HG03139 (cell line): ENCODE data around the gene BCAP29.

Experiments used
- ATAC-seq: cut with Tn5 transposase; IDR thresholded peaks from one replicate; pipeline ENCODE4 v1.9.1; 2021; ENCODE audit not compliant: unreplicated experiment

BCAP29 gene

DNA sequence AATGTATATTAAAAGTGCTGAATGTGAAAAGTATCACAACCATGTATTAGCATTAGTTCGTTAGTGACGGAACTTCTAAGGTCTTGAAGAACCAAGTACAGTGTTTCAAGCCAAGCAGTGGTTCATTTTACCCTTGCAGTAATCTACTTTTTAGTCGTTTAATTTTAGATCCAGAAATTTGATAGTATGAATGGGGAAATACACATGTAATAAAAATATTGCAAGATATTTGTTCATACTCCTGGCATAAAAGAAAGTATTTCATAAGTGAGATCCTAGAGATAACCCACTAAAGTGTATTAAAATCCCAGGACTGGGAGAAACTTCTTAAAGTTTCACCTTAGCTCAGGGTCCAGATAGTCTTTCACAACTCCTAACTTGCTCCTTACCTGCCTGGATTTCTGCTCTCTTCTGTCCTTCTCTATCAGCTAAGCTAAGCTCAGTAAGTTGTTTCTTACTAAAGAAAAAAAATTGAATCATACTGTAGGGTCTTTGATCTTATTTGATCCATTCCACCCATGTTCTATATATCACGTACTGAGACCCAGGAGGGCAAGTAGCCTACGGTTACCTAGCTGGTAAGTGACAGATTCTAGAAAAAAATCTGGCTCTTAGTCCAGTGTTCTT, 1.5 kb downstream of the BCAP29 start:
- no peak for ATAC-seq

DNA sequence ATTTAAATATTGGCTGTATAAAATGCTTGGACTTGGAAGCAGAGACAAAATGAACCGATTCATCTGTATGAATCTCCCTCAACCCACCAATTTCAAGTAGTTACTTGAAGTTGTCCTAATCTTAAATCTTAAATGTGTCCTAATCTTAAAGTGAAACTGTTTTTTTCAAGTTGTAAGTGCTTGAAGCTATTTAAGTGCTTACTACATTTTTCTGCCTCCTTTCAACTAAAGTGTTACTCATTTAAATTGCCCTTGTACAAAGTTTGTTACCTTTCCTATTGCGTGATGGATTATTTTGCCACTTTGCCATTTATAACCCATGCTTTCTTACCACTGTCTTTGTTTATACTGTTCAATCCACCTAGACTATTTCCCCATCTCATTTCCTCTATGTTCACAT, 2.8 kb downstream of the BCAP29 start:
- no peak for ATAC-seq

DNA sequence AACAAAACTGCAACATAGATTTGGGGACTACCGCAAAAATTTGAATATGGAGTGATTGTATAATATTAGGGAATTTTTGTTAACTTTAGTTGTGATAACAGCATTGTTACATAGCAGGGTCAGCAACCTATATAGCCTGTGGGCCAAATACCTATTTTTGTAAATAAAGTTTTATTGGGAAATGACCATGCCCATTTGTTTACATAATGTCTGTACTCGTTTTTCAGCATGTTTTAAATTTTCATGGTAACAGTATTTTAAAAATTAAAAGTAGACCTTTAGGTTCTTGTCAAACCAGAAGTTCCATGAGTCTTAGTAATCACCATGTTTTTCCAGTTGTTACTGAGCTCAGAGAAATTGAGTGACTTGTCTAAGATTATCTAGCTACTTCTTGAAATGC, 4.7 kb downstream of the BCAP29 start:
- ATAC-seq, result no peak

DNA sequence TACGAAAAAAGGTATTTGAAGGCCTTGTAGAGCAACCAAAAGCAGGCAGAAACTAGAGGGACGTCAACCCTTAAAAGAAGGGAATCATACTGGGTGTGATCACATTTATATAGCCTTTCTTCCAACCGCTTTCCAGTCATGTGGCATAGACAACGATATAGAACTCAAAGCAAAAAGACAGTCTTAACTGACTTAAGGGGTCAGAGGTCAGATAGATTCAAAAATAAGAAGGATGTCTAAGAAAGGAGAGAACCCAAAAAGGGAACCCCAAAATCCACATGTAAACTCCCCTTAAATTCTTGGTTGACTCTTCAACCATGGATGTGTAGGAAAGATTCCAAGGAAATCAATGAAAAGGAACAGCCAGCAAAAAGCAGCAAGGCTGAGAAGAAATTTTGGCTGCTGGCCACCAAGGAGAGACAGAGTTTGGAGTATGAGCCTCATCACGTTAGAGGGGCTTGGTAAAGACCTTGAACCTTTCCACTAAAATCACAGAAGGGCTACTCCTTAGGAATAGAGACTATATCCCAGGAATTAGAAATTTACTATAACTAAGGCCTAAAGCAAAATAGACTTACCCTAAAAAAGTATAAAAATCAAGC, 8.6 kb downstream of the BCAP29 start:
- no peak for ATAC-seq

DNA sequence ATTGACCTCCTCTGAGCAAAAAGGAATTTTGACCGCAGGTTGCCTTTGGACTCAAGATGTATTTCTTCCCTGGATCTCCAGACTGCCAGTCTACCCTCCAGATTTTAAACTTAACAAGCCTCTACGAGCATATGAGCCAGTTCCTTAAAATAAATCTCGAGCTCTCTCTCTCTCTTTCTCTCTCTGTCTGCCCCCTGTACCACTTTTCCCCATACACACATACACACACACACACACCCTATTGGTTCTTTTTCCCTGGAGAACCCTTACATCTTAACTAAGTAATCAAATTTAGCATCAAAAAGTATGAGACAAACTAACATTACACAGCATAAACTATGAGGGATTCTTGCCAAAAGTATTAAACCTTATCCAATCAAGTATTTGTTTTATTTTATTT, 11.4 kb downstream of the BCAP29 start:
- no peak for ATAC-seq

DNA sequence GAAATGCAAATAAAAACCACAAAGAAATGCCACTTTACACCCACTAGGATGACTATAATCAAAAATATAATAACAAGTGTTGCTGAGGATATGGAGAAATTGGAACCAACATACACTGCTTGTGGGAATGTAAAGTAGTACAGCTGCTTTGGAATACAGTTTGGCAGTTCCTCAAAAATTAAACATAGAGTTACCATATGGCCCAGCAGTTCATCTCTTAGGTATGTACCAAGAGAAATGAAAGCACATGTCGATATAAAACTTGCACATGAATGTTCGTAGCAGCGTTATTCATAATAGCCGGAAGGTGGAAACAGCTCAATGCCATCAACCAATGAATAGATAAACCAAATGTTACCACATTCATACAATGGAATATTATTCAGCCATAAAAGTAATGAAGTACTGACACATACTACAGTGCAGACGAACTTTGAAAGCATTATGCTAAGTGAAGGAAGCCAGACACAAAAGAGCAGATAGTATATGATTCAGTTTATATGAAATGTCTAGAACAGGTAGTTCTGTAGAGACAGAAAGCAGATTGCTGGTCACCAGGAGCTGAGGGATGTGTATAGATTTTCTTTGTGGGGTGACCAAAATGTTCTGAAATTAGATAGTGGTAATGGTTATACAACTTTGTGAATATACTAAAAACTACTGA, 12.4 kb downstream of the BCAP29 start:
- no peak for ATAC-seq

DNA sequence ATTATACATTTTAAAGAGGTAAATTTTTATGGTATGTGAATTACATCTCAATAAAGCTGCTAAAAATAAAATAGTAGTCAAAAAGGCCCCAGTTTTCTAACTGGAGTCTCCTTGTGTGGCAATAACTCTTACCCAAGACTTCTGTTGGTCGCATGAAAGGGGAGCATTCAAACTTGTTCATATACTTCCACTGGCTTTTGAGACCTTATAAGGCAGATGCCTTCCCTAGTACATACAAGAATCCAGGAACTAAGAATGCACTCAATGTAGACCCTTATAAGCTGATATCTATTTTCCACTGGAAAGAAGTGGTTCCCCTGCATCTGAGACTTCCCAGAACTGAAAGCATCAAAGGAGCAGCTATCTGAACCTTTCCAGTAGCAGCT, 13.0 kb downstream of the BCAP29 start:
- no peak for ATAC-seq

DNA sequence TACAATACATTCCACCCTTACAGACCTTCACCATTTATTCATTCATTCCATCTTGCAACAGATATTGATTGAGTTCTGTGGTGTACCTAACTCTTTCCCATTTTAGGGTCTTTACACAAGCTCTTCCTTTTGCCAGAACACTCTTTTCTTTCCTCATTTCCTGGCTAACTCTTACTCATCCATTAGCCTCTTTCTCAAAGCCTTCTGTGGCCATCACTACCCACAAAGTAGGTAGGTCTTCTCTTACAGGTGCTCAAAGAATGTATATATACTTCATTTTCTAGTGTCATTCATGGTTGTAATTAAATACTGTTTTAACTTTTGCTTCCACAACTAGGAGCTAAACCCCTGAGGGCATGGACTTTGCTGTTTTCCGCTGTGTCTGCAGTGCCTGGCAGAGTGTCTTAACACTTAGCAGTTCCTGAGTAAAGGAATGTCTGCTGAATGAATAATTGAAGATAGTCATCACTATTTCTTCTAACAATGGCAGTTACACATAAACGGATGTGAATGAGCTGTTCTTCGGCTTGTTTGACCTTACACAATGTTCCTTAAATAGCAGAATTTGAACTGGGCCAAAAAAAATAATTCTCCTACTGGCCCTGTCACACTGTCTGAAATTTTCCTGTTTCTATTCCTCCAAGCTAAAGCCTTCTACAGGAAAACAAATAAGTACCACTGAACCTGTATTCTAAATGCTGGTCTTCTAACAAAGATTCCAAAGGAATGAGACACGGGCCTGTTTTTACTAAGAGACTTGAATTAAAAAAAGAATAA, 15.1 kb downstream of the BCAP29 start:
- ATAC-seq, result no peak

DNA sequence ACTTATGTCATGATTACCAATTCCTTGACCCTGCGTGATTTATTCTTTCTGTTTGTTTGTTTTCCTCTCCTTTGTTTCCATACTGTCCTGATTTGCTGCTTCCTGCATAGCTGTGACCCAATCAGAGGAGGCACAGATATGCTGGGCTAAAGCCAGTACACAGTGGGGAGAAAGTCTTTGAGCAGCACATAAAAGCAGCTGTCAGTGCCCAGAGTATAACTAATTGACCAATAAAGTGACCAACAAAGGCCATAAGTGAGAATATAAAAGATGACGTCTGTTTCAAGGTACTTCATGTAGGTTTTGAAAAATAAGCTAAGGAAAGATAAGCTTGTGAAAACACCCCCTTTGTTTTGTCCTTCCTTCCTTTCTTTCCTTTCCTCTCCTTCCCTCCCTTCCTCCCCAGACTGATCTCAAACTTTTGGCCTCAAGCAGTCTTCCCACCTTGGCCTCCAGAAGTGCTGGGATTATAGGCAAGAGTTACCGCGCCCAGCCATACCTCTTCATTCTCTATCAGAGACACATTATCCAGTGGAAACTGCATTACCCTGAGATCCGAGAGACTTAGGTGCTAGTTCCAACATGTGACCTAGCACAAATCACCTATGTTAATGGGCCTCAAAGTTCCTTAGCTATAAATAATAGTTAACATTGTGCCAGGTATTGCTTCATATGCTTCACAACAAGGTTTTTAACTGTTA, 17.0 kb downstream of the BCAP29 start:
- ATAC-seq, result no peak

DNA sequence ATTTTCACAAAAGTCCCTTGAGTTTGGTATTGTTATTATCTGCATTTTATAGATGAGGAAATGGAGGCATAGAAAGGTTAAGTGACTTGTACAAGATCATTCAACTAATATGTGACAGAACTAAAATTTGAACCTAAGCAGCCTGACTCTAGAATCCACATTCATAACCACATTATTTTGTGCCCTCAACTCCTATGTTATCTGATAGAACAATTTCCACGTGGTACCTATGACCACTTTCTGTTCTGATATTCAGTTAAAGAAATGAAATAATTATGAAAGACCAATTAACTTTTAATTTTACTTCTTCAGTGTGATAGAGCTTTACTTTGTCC, 17.5 kb downstream of the BCAP29 start:
- ATAC-seq, result no peak

DNA sequence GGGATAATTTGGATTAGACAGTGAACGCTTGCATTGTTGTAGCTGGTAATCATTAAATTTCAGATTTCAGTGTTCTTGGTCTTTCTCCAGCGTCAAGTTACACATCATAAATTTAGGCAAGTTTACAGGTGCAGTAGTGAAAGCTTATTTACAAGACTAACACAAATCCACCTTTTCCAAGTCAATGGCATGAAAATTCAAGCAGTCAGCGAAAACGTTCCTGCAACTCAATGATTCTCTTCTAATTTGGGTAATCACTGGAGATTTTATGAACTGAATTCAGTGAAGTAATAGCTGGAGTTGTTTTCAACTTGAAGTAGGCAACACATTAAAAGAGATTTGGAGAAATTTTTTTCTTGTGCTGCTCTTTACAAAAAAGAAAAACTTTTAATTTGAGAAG, 17.9 kb downstream of the BCAP29 start:
- ATAC-seq, result no peak

DNA sequence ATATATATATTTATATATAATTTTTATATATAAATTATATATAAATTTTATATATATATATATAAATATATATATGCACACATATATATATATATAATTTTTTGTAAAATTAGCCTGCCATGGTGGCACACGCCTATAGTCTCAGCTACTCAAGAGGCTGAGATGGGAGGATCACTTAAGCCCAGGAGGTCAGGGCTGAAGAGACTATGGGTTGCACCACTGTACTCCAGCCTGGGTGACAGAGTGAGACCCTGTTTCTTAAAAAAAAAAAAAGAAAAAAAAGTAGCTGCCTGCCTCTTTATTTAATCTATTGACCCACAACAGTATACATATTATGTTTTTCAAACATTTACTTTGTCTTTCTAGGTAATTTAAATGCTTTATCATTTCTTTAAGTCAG, 19.2 kb downstream of the BCAP29 start:
- no peak for ATAC-seq

DNA sequence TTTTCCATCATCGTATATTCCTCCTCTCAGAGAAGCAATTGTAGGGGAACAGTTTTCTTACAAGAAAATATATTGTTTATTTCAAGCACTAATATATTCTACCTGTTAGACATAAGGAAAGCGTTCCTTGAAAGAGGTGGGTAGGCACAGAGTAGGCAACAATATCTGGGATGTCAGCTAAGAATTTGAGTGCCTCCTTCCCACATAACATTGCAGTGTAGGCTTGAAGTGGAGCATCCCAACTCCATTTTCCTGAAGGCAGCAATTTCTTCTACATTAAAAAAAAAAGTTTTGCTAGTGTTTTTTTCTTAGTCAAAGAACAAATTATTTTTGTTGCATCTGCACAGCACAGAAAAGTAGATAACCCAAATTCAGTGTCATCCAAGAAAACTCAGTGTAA, 20.8 kb downstream of the BCAP29 start:
- ATAC-seq, result no peak

DNA sequence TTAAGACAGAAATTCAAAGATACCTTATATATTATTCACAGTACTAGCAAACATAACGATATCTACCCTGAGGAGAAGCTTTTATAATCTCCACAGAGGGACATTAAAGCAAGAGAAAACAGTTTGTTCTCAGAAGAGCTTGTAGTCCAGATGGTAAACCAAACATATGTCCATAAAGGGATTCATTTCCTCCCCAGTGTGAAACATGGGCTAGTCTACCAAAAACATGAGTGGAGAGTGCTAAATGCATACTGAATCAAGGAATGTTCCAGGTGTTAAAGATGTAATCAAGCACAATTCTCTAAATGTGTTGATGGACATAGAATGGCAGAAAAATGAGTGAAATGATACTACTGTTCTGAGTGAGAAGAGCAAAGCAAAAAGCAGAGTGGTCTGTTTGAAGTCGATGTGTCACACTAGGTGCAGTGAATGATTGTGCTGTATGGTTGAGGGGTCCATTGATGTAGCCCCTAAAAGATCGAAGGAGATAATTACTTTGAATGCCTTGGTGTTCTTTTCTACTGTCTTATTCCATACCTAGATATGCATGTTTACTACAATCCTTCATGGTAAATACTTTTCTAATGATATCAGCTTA, 25.3 kb downstream of the BCAP29 start:
- ATAC-seq, result no peak

DNA sequence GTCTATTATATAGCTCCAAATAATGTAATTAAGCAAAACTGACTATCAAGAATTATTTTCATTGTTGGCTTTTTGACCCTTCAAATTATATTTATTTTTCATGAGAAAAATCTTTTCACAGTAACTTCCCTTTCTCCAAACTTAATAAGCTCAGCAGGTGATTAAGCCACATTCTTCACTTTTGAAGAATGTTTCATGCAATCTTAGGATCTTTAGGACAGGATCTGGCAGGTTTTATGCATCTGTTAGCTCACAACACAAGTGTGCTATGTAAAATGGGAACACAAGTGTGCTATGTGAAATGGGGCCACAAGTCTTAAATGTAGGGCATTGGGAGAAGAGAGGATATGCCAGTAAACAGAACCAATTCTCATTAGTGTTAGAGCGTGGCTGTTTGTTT, 26.3 kb downstream of the BCAP29 start:
- no peak for ATAC-seq

DNA sequence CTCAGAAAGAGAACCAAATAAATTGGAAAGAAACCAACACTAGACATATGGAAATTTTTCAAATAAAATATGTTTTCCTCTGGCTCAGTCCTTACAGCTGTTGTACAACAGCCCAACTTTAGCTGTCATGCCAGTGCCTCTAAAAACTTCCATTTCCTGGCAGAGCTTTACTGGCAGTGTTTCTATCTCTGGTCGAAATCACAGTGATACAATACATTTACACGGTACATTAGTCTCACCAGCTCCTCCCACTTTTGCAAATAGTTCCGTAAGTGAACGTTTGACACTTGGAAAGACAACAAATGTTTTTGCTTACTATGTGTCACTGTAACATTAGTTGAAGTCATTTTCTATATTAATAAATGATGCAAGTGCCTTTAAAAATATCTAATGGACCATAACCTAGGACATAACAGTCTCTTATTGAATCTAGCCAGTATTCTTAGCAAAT, 29.8 kb downstream of the BCAP29 start:
- ATAC-seq, result no peak

DNA sequence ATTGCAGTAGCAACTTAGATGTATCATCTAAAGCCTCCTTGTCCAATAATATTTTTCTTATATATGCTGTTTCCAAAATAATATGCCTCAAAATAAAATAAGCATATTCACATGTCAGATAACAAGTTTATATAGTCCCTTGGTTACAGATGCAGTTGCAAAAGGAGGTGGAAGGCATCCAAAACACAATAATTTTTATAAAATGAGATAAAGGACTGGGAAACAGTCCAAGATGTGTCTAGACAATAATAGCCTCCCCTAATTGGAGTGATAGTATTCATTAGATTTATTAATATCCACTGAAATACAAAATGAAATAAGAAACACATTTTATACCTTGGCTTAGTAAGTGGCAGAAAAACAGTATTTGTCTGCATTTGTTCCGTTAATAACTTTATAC, 30.3 kb downstream of the BCAP29 start:
- no peak for ATAC-seq

DNA sequence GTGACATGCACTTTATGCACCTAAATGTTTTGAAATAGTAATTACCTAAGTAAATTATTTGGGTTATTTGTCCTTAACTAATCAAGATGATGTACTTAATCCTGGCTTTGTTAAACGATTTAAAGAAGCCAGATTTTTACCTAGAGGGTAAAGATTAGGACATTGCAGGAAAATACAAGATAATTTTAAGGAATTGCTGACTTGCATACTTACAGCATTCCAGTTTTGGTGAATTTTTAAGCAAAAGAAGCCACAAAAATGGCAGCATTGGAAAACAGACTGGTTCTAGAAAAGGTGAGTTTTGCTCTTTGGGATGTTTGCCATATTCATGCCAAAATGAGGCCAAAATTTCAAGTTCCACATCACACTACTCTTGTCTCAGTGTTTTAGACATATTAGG, 33.4 kb downstream of the BCAP29 start:
- ATAC-seq, result no peak

DNA sequence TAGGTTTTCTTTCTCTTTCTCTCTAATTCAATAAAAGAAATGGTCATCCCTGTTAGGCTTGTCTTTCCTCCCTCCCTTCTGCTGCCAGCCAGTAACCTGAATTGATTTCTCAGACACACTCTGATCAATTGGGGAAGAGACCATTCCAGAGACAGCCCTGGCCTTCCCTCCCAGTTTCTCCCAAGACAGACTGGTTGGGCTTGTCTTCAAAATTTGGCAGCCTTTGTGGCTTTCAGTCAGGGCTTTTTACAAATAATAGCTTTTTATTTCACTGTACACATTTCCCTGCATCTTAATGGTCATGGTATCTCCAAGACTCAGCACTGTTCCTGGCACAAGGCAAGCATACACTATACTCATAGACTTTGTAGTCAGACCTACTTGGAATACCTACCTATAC, 33.9 kb downstream of the BCAP29 start:
- ATAC-seq, result no peak

DNA sequence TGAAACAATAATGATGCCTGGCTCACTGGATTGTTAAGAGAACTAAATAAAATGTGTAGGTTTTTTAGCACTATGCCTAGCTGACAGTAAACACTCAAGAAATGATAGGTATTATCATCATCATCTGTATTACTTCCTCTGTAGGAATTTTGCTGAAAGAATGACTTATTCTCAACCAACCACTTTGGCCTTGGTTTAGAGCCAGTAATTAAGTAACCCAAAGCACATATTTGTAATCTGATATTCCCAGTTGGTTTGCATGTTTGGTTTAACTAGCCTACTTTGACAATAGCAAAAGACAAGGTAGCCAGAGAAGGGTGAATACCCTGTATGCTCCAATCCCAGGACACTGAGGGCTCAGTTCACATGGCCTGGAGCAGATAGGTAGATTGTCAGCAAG, 34.4 kb downstream of the BCAP29 start:
- ATAC-seq, result no peak
